Measurements from ENCODE around the gene EMP3.
"Not testable (repeated sequence)": the region's sequence is repeated elsewhere in the genome, so short reads cannot be mapped to it uniquely, and the experiment has no call there.

Gene EMP3

DNA sequence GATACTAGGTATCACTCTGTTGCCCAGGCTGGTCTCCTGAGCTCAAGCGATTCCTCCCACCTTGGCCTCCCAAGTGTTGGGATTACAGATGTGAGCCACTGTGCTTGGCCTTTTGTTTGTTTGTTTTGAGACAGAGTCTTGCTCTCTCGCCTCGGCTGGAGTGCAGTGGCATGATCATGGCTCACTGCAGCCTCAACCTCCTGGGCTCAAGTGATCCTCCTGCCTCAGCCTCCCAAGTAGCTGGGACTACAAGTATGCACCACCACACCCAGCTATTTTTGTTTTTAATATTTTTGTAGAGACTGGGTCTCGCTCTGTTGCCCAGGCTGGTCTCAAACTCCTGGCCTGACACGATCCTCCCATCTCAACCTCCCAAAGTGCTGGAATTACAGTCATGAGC is 46.4 kb downstream of the EMP3 start:
- H3K27me3 Mint-ChIP-seq; H3K9me3 Mint-ChIP-seq (ENCODE audit: low read depth); H3K27ac Mint-ChIP-seq; H3K4me1 Mint-ChIP-seq (ENCODE audit: low read depth); H3K4me3 Mint-ChIP-seq; H3K36me3 Mint-ChIP-seq: not testable (repeated sequence)

DNA sequence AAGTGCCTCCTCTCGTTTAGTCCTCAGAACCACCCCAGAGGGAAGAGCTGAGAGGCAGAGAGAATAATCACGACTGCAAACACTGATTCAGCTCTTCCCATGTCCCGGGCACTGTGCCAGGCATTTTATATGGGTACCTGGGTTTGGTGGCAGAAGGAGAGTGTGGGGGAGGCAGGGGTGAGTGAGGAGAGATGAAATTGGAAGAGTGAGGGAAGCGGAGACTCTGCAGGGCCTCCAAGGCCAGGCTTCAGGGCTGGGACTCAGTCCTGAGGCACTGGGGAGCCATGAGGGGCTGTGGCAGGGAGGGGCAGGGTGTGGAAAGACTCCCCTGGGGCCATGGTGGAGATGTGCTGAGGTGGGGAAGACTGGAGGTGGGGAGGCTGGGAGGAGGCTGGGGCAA is 47.6 kb downstream of the EMP3 start:
- H3K27me3 Mint-ChIP-seq: no peaks in the 10 kb centered on the region
- H3K4me3 Mint-ChIP-seq: no peak overlapping the region
- no peaks in the 10 kb centered on the region for H3K9me3 Mint-ChIP-seq (ENCODE audit: low read depth)
- H3K36me3 Mint-ChIP-seq: no peaks in the 10 kb centered on the region
- no peak overlapping the region for H3K27ac Mint-ChIP-seq
- no peaks in the 10 kb centered on the region for H3K4me1 Mint-ChIP-seq (ENCODE audit: low read depth)

DNA sequence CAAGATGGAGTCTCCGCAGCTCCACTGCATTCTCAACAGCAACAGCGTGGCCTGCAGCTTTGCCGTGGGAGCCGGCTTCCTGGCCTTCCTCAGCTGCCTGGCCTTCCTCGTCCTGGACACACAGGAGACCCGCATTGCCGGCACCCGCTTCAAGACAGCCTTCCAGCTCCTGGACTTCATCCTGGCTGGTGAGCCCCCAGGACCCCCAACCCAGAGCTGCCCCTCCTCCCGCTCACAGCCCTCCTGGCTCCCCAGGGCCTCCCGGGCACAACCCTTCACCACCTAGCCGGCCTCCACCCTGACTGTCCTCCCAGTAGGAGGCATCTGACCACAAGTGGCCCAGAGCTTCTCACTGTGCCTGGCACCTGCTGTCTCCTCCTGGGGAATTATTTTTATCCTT is 48.2 kb downstream of the EMP3 start:
- H3K27ac Mint-ChIP-seq: no peak overlapping the region
- no peaks in the 10 kb centered on the region for H3K9me3 Mint-ChIP-seq (ENCODE audit: low read depth)
- no peak overlapping the region for H3K4me3 Mint-ChIP-seq
- H3K27me3 Mint-ChIP-seq: no peaks in the 10 kb centered on the region
- H3K36me3 Mint-ChIP-seq: no peaks in the 10 kb centered on the region
- no peaks in the 10 kb centered on the region for H3K4me1 Mint-ChIP-seq (ENCODE audit: low read depth)

DNA sequence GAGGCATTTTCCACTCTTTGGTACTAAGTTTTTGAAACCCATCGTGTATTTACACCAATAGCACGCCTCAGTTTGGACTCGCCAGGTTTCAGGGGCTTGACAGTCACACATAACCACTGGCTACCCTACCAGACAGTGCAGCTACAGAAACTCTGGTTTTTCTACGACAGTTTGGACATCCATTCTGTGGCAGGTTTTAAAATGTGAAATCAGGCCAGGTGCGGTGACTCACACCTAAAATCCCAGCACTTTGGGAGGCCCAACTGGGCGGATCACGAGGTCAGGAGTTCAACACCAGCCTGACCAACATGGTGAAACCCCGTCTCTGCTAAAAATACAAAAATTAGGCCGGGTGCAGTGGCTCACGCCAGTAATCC is 52.8 kb downstream of the EMP3 start:
- no peak overlapping the region for H3K4me3 Mint-ChIP-seq
- no peaks in the 10 kb centered on the region for H3K36me3 Mint-ChIP-seq
- no peaks in the 10 kb centered on the region for H3K9me3 Mint-ChIP-seq (ENCODE audit: low read depth)
- no peaks in the 10 kb centered on the region for H3K27me3 Mint-ChIP-seq
- no peaks in the 10 kb centered on the region for H3K4me1 Mint-ChIP-seq (ENCODE audit: low read depth)
- no peak overlapping the region for H3K27ac Mint-ChIP-seq

DNA sequence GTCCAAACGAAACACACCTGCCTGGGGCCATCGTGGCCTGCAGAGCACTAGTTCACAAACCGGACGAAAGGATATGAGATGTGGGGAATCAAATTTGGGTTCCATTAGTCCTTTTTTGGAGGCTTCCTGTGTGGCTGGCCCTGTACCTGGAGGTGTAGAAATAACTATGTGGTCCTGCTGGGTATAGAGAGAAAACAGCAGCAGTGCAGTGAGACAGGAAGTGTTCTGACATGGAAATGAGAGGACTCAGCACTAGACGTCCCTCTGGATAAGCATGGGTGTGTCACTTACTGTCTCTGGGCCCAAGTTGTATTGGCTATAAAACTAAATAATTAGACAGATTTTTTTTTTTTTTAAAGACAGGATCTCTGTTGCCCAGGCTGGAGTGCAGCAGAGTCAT is 53.7 kb downstream of the EMP3 start:
- Mint-ChIP-seq H3K27ac (no peak overlapping the region), H3K36me3 (no peaks in the 10 kb centered on the region), H3K9me3 (ENCODE audit: low read depth) (no peaks in the 10 kb centered on the region), H3K27me3 (no peaks in the 10 kb centered on the region), H3K4me1 (ENCODE audit: low read depth) (no peaks in the 10 kb centered on the region), H3K4me3 (no peak overlapping the region)
